GM12872 (cell line): ENCODE results near the gene ZGPAT.

Experiments used
- CTCF ChIP-seq: IDR thresholded peaks from 3 replicates; pipeline ENCODE4 v1.5.1; 2011; ENCODE audit warnings: low read depth, mild to moderate bottlenecking, low read length, moderate library complexity; ENCODE audit not compliant: insufficient read depth

ZGPAT gene

GRCh38 chr20:63769891-63770474, 62.1 kb downstream of the ZGPAT start:
- no peak for TF ChIP-seq CTCF

GRCh38 chr20:63771046-63771707, 63.3 kb downstream of the ZGPAT start:
- TF ChIP-seq CTCF = no peak

GRCh38 chr20:63772781-63773518, 65.1 kb downstream of the ZGPAT start:
- no peak for TF ChIP-seq CTCF

- TF ChIP-seq CTCF = no peak
Measured at GRCh38 chr20:63773571-63774241, 65.9 kb downstream of the ZGPAT start.

GRCh38 chr20:63774306-63774705, 66.5 kb downstream of the ZGPAT start:
- no peak for TF ChIP-seq CTCF

- TF ChIP-seq CTCF = peak; percentile 34; the same call in 2 of the 3 replicates
Measured at GRCh38 chr20:63775096-63775978, 67.5 kb downstream of the ZGPAT start.
